ENCODE results near the gene TUBGCP4. TPM values are rescaled to one million over a fixed set of nuclear protein-coding genes. Genes with fewer than 3 reads are reported as not detected.

TUBGCP4 gene, protein sequence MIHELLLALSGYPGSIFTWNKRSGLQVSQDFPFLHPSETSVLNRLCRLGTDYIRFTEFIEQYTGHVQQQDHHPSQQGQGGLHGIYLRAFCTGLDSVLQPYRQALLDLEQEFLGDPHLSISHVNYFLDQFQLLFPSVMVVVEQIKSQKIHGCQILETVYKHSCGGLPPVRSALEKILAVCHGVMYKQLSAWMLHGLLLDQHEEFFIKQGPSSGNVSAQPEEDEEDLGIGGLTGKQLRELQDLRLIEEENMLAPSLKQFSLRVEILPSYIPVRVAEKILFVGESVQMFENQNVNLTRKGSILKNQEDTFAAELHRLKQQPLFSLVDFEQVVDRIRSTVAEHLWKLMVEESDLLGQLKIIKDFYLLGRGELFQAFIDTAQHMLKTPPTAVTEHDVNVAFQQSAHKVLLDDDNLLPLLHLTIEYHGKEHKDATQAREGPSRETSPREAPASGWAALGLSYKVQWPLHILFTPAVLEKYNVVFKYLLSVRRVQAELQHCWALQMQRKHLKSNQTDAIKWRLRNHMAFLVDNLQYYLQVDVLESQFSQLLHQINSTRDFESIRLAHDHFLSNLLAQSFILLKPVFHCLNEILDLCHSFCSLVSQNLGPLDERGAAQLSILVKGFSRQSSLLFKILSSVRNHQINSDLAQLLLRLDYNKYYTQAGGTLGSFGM
- polyA plus RNA-seq (2013, experiment 1 of 2): 15.6 TPM
- 15.7 TPM for polyA plus RNA-seq (2013, experiment 2 of 2)

DNA sequence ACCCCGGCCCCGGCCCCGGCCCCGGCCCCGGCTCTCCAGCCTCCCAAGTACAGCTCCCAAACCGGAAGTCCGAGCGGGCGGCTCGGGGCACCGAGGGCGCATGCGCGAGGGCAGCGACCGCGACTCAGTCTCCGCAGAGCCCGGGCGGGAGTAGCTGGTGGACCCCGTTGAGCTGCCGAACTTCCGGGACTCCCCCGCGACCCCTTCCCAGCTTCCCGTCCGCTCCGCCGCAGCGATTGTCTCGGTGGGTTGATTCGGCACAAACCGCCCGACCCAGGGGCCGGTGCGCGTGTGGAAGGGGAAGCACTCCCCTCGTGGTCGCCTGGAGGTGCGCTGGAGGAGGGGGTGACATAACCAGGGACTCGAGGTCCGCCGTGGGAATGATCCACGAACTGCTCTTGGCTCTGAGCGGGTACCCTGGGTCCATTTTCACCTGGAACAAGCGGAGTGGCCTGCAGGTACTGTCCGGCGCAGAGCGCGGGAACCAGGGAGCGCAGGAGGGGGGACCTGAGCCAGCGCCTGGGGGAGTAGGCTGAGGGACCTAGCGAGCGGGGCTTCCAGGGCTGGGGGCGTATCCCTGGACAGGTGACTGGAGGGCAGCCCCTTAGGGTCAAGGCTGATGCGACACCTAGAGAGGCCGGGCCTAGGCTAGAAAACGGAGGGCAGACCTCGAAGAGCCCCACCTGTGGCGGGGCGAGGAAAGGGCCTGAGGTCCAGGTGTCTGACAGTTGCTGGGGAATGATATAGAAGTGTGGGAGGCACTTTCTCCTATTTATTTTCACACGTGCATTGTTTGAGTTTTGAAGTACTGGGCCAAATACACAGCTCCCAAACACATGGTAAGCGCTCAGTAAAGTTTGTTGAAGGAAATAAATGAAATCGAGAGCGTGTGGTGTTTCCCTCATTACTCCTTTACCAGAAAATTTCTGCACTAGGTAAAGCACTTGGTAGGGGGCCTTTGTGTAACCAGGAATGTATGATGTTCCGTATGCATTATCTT lies at the start of gene TUBGCP4, which contains the start of gene ZSCAN29:
Gene TUBGCP4 (plus strand): TSS at position 127 of the 1,000 bp plus-strand sequence. CDS start 254 bp downstream, at position 381.
Gene ZSCAN29 (minus strand): TSS at position 69 of the 1,000 bp plus-strand sequence. CDS start 1,130 bp downstream, outside the sequence.
- Histone ChIP-seq H3K4me3 (ENCODE audit: extremely low read depth, insufficient read depth, low read length, poor library complexity, severe bottlenecking) (peak within 1 kb of the TSS; percentile 83), H3K36me3 (ENCODE audit: control insufficient read depth, insufficient read depth, low read length) (peaks cover 36% of the 10 kb centered on the region), H3K27ac (ENCODE audit: low read depth, low read length, severe bottlenecking) (peak within 1 kb of the TSS; percentile 48), H3K4me1 (ENCODE audit: control insufficient read depth, insufficient read depth, low read length, poor library complexity, severe bottlenecking) (peaks cover 8% of the 10 kb centered on the region), H3K9me3 (ENCODE audit: control insufficient read depth, low read length) (no peaks in the 10 kb centered on the region)
- 0 to 1% methylated on average over 47 to 58 of the region's 66 CpGs for WGBS, 2 experiments (ENCODE audit: insufficient coverage in 2 of 2)

DNA sequence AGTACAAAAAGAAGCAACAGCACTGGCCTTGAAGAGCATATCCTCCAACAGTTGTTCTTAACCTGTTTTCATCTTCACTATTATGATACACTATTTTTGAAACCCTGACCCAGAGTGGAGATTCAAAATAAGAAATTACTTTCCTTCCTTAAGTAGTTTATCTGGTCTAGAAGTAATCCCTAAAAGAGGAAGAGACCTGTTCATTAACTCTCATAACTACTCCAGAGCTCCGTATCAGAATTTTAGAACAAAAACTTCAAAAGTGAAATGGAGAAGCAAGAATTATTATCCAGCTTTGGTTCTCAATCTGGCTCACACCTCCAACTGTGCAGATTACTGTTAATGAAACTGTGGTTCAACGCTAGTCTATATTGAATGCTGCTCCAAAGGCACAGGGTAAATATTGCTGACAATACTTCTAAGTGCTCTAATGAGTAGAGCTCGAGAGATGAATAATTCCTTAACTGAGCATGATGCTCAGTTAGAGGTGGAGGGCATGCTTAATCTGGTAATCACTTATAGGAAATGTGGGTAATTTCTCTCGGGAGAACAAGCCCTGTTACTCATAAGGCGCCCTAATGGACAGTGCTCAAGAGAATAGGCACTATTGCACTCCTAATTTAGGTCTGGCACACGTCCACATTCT lies 45.7 kb upstream of the TUBGCP4 start:
- H3K9me3 ChIP-seq (ENCODE audit: control insufficient read depth, low read length): no peaks in the 10 kb centered on the region
- peaks cover 15% of the 10 kb centered on the region for H3K36me3 ChIP-seq (ENCODE audit: control insufficient read depth, insufficient read depth, low read length)
- 76 to 88% methylated on average over 2 to 3 of the region's 6 CpGs for WGBS, 2 experiments (ENCODE audit: insufficient coverage in 2 of 2)
- no peak overlapping the region for H3K4me3 ChIP-seq (ENCODE audit: extremely low read depth, insufficient read depth, low read length, poor library complexity, severe bottlenecking)
- no peaks in the 10 kb centered on the region for H3K4me1 ChIP-seq (ENCODE audit: control insufficient read depth, insufficient read depth, low read length, poor library complexity, severe bottlenecking)
- no peak overlapping the region for H3K27ac ChIP-seq (ENCODE audit: low read depth, low read length, severe bottlenecking)

DNA sequence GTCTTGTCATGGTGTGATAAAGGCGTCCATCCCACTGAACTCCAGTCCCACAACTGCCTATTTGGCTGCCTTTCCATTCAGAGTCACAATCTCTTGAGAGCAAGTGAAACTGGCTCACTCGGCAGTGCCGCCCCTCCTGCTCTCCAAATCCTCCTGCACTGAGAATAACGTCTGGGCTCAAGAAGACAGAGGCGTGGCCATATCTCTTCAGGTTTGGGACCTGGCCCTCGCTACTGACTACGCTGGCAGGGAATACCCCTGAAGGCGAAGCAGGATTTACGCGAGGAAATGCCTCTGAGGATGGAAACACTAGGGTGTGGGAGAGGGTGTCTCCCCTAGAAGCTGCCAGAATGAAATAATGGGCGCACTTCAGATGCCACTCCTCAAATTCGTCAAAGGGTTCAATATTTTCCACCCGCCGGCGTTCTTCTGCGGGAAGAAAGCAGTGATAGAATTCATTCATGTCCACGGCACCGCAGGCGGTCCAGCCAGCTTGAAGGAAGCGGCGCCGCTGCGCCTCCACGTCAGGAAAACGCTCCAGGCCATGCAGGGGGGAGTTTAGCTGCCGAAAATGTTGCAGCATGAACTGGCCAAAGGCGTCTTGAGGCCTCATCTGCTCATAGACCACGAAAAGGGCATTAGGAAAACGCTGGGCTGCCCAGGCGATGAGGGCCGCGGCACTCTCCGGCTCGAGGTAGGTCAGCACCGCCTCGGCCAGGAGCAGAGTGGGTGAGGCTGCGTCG lies 41.5 kb upstream of the TUBGCP4 start:
- Histone ChIP-seq H3K36me3 (ENCODE audit: control insufficient read depth, insufficient read depth, low read length) (peaks cover 15% of the 10 kb centered on the region), H3K4me3 (ENCODE audit: extremely low read depth, insufficient read depth, low read length, poor library complexity, severe bottlenecking) (peak overlapping the region; percentile 71), H3K27ac (ENCODE audit: low read depth, low read length, severe bottlenecking) (peak overlapping the region; percentile 95), H3K9me3 (ENCODE audit: control insufficient read depth, low read length) (no peaks in the 10 kb centered on the region), H3K4me1 (ENCODE audit: control insufficient read depth, insufficient read depth, low read length, poor library complexity, severe bottlenecking) (no peaks in the 10 kb centered on the region)
- WGBS, 2 experiments (ENCODE audit: insufficient coverage in 2 of 2): 21 to 23% methylated on average over 37 to 38 of the region's 38 CpGs

DNA sequence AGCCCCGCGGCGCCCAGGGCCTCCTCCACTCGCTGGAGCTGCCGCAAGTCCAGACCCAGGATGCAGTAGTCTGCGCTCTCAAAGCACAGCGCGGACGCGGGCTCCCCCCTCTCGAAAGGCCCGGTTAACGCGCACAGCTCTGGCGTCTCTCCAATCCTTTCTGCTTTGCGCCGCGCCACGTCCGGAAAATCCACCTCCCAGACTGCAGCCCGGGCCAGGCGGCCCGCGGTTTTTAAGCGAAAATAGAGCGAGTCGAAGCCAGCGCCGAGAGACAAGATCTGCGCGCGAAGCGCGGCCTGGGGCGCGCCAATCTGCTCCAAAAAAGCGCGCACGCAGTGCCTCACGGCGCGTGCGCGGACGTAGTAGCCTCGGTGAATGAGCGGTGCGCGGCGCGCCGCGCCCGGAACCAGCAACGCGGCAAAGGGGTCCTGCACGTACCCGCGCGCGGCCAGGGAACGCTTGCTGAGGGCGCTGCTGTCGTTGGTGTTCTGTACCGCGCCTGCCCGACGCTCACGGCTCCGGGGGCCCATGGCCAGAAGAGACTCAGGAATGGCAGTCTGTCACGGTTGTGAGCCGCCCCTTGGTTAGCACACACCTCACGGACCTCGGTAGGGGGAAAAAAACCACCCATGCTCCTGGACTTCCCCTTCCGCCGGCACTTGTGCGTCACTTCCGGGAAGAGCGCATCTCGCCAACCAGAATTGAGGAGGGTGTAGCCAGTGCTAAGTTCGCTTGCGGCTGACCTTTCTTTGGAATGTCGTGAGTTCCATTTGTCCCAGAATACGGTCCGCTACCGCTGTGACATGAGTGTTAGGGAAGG lies 40.7 kb upstream of the TUBGCP4 start, which contains the start of gene LCMT2:
Gene LCMT2 (minus strand): TSS at position 614 of the 820 bp plus-strand sequence. CDS start 84 bp downstream, at position 530.
- no peaks in the 10 kb centered on the region for H3K9me3 ChIP-seq (ENCODE audit: control insufficient read depth, low read length)
- WGBS, 2 experiments (ENCODE audit: insufficient coverage in 2 of 2): 0 to 1% methylated on average over 63 to 78 of the region's 86 CpGs
- H3K4me3 ChIP-seq (ENCODE audit: extremely low read depth, insufficient read depth, low read length, poor library complexity, severe bottlenecking): peak within 1 kb of the TSS; percentile 71
- no peaks in the 10 kb centered on the region for H3K4me1 ChIP-seq (ENCODE audit: control insufficient read depth, insufficient read depth, low read length, poor library complexity, severe bottlenecking)
- peaks cover 16% of the 10 kb centered on the region for H3K36me3 ChIP-seq (ENCODE audit: control insufficient read depth, insufficient read depth, low read length)
- peak within 1 kb of the TSS; percentile 95 for H3K27ac ChIP-seq (ENCODE audit: low read depth, low read length, severe bottlenecking)

DNA sequence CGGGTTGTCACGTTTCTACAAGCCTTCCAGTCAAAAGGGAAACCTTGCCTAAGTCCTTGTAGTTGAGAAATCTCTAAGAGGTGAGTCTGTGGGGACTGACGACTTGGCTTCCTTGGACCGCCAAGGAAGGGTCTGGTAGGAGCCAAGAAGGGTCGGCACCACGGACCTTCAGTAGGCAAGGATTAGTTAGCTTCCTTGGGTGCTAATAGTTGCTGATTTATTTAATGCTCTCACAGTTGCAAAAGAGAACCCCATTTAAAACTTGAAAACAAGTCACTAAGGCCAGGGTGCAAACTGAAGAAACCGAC lies 40.2 kb upstream of the TUBGCP4 start:
- Histone ChIP-seq H3K27ac (ENCODE audit: low read depth, low read length, severe bottlenecking) (peak overlapping the region; percentile 95), H3K4me3 (ENCODE audit: extremely low read depth, insufficient read depth, low read length, poor library complexity, severe bottlenecking) (peak overlapping the region; percentile 71), H3K36me3 (ENCODE audit: control insufficient read depth, insufficient read depth, low read length) (peaks cover 19% of the 10 kb centered on the region), H3K9me3 (ENCODE audit: control insufficient read depth, low read length) (no peaks in the 10 kb centered on the region), H3K4me1 (ENCODE audit: control insufficient read depth, insufficient read depth, low read length, poor library complexity, severe bottlenecking) (no peaks in the 10 kb centered on the region)
- WGBS, 2 experiments (ENCODE audit: insufficient coverage in 2 of 2): 8% methylated on average over 3 to 4 of the region's 7 CpGs

DNA sequence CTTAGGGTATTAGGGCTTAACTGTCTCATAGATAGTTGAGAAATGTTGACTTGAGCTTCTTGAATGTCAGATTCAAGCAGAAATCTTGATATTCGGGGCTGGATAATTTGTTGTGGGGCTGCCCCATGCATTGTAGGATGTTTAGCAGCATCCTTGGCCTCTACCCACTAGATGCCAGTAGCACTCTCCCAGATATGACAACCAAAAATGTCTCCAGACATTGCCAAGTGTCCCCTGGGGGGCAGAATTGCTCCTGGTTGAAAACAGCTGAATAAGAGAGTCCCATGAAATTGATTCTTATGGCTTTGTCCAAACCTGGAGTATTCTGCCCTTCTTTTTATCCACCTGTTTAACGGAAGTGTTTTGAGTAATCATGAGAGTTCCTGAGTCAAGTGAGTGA lies 24.6 kb upstream of the TUBGCP4 start:
- Histone ChIP-seq H3K36me3 (ENCODE audit: control insufficient read depth, insufficient read depth, low read length) (peaks cover 27% of the 10 kb centered on the region), H3K4me3 (ENCODE audit: extremely low read depth, insufficient read depth, low read length, poor library complexity, severe bottlenecking) (no peak overlapping the region), H3K4me1 (ENCODE audit: control insufficient read depth, insufficient read depth, low read length, poor library complexity, severe bottlenecking) (no peaks in the 10 kb centered on the region), H3K9me3 (ENCODE audit: control insufficient read depth, low read length) (no peaks in the 10 kb centered on the region), H3K27ac (ENCODE audit: low read depth, low read length, severe bottlenecking) (no peak overlapping the region)
- 100% methylated on average over 1 of the region's 2 CpGs; no CpG with 5 or more reads in 1 of the 2 experiments for WGBS, 2 experiments (ENCODE audit: insufficient coverage in 2 of 2)

DNA sequence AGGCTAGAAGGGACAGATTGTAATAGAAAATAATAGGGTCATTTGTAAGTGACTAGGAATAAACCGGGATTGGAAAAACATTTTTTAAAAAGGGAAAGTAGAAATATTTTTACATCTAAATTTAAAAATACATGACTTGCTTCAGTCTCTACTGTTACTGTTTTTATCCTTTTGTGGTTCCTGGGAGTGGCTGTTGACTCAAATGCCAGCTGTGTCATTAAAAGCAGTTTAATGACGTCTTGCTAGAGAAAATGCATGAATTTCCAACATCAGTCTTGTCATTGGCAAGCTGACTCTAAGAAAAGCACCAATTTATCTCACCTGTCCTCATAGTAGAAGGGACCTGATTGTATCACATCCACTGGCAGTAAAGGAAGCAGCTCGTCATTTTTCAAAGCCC lies 23.8 kb upstream of the TUBGCP4 start:
- H3K27ac ChIP-seq (ENCODE audit: low read depth, low read length, severe bottlenecking): no peak overlapping the region
- no peaks in the 10 kb centered on the region for H3K9me3 ChIP-seq (ENCODE audit: control insufficient read depth, low read length)
- WGBS, 2 experiments (ENCODE audit: insufficient coverage in 2 of 2): 92 to 95% methylated on average over 2 of the region's 3 CpGs
- H3K4me3 ChIP-seq (ENCODE audit: extremely low read depth, insufficient read depth, low read length, poor library complexity, severe bottlenecking): no peak overlapping the region
- H3K36me3 ChIP-seq (ENCODE audit: control insufficient read depth, insufficient read depth, low read length): peaks cover 33% of the 10 kb centered on the region
- H3K4me1 ChIP-seq (ENCODE audit: control insufficient read depth, insufficient read depth, low read length, poor library complexity, severe bottlenecking): no peaks in the 10 kb centered on the region

DNA sequence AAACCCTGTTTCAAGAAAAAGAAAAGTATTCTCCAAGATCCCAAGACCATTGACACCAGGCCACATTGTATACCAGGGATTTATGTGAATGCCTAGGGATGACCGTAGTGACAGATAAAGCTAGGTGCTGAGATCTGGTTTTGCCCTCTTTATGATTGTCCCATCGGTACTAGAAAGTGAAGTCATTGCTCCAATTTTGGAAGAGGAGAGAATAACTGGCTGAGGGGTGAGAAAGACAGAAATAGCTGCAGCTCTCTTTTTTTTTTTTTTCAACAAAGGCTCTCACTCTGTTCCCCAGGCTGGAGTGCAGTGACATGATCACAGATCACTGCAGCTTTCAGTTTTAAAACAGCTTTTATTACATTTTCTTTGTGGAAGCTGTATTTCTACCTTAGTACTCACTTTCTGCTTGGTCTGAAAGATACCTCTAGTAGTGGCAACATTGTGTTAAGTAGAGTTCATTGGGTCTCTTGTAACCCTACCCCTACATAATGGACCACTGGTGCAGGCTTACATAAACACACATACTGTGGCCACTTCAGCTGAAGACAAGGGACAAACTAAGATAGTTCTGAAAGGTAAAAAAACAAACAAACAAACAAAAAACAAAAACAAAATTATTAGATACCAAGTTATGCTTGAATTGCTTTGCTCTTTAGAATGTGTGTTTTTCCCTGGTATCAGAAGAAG lies 18.1 kb upstream of the TUBGCP4 start:
- WGBS, 2 experiments (ENCODE audit: insufficient coverage in 2 of 2): 83 to 100% methylated on average over 2 of the region's 2 CpGs
- Histone ChIP-seq H3K4me1 (ENCODE audit: control insufficient read depth, insufficient read depth, low read length, poor library complexity, severe bottlenecking) (no peaks in the 10 kb centered on the region), H3K36me3 (ENCODE audit: control insufficient read depth, insufficient read depth, low read length) (peaks cover 24% of the 10 kb centered on the region), H3K4me3 (ENCODE audit: extremely low read depth, insufficient read depth, low read length, poor library complexity, severe bottlenecking) (no peak overlapping the region), H3K9me3 (ENCODE audit: control insufficient read depth, low read length) (no peaks in the 10 kb centered on the region), H3K27ac (ENCODE audit: low read depth, low read length, severe bottlenecking) (no peak overlapping the region)

Data from mesodermal cell (in vitro differentiated cells).